Kidney (tissue), 14 donors: ENCODE results near the gene MAU2. TPM values are rescaled to one million over a fixed set of nuclear protein-coding genes. Genes with fewer than 3 reads are reported as not detected.

Experiments used
- DNase-seq, 5 donors: peaks; one replicate each; pipeline ENCODE4 v3.0.0-alpha.2; 2013 to 2020
- FAIRE-seq: peaks from 2 replicates; lab custom pipeline; 2012; peaks lifted over from hg19 to GRCh38; lab: Jason Lieb, UNC
- H3K27ac ChIP-seq, 2 donors: one replicate each; pipeline ENCODE4 v1.7.0; 2013; ENCODE audit warnings: low read depth in 2 of 2, low read length in 2 of 2, inconsistent platforms in 1 of 2
- H3K27me3 ChIP-seq: one replicate; pipeline ENCODE4 v1.7.1; 2013; ENCODE audit warnings: low read length, inconsistent platforms; ENCODE audit not compliant: control insufficient read depth, insufficient read depth
- H3K36me3 ChIP-seq, 3 donors: one replicate each; pipeline versions ENCODE4 v1.7.0 to v1.7.1; 2013; ENCODE audit warnings: low read length in 3 of 3, control low read depth in 1 of 3, inconsistent platforms in 1 of 3; ENCODE audit not compliant: insufficient read depth in 3 of 3, control insufficient read depth in 2 of 3
- H3K4me1 ChIP-seq, 3 donors: one replicate each; pipeline versions ENCODE4 v1.7.0 to v1.7.1; 2013; ENCODE audit warnings: low read length in 3 of 3, inconsistent platforms in 1 of 3, low read depth in 1 of 3; ENCODE audit not compliant: control insufficient read depth in 2 of 3, insufficient read depth in 2 of 3
- H3K4me3 ChIP-seq, 3 donors: one replicate each; pipeline versions ENCODE4 v1.7.0 to v1.8.1; 2013; ENCODE audit warnings: low read length in 3 of 3, control low read depth in 1 of 3, inconsistent platforms in 1 of 3
- H3K9ac ChIP-seq, 3 donors: one replicate each; pipeline versions ENCODE4 v1.7.0 to v1.7.1; 2013; ENCODE audit warnings: low read length in 3 of 3, control low read depth in 1 of 3, inconsistent platforms in 1 of 3
- H3K9me3 ChIP-seq, 3 donors: one replicate each; pipeline versions ENCODE4 v1.7.0 to v1.7.1; 2013; ENCODE audit warnings: low read length in 3 of 3, control low read depth in 1 of 3, inconsistent platforms in 1 of 3; ENCODE audit not compliant: control insufficient read depth in 2 of 3, insufficient read depth in 1 of 3
- intact Hi-C: fragments of 100-400 bp; cut with DNase I; formaldehyde crosslinking; loops from one replicate; pipeline ENCODE4 v1.11.1; 2022
- polyA plus RNA-seq: library from polyadenylated mRNA; stranded (reverse); fragments of 350-450 nt; fragmentation: Illumina TruSeq; extraction: RNeasy Lipid Tissue Mini Kit (QIAGEN cat#74804); gene quantifications from one replicate; pipeline ENCODE4 v1.2.3, GENCODE V29; 2014; ENCODE audit warnings: low read depth, low replicate concordance; ENCODE audit not compliant: insufficient read depth
- total RNA-seq: library from RNA; stranded (reverse); fragmentation: NEBNext Ultra II Directional; extraction: Animal tissue kit (Norgen Biotek cat#: 25700); gene quantifications from one replicate; pipeline ENCODE4 v1.2.1, GENCODE V29; 2021
- TF ChIP-seq, protein P1 (sequence below): IDR thresholded peaks from 3 replicates; pipeline ENCODE4 v1.5.1; 2012; ENCODE audit warnings: mild to moderate bottlenecking, moderate library complexity, borderline replicate concordance; ENCODE audit not compliant: insufficient read depth; ENCODE audit errors: extremely low read depth
- donor health status: control.
- donor health status: control.
- donor health status: control.
- donor health status: control.
- donor health status: control.
- donor health status: DM: yes; HTN: yes; CAD: no.
- donor health status: Normal renal cell carcinoma (clear cell type).

Gene MAU2
- total and polyA plus RNA-seq, 2 donors from 2014 or later, result 12.3 to 69.8 TPM

DNA sequence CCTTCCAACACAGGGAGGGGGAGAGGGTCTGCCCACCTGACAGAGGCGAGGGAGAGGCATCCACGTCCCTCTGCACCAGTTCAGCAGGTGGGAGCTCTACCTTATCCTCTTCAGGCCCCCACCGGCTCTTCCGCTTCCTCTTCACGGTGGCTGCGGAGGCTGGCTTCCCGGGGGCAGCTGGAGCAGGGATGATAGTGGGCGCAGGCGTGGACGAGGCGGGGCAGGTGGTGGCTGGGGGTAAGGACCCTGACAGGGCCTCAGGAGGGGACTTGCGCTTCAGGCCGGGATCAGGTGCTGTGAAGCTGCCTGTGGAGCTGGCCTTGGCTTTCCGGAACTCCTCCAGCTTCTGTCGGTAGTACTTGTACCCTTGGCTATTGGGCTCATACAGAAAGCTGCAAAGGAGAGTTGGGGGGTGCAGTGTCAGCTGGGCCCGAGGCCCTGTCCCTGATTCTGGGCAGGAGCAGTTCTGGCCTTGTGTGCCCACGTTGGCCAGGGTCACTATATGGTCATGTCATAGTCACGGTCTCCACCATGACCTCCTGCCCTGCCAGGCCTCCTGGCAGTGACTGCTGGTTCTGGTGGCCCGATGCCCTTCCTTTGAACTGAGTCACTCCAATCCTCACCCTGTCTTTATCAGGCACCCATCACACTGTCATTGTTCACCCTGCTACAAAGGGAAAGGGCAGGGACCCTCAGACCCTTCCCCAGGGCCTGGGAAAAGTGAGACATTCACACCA, 23.5 kb upstream of the MAU2 start:
- intact Hi-C loops, result no loop called here
- TF ChIP-seq, protein P1, sequence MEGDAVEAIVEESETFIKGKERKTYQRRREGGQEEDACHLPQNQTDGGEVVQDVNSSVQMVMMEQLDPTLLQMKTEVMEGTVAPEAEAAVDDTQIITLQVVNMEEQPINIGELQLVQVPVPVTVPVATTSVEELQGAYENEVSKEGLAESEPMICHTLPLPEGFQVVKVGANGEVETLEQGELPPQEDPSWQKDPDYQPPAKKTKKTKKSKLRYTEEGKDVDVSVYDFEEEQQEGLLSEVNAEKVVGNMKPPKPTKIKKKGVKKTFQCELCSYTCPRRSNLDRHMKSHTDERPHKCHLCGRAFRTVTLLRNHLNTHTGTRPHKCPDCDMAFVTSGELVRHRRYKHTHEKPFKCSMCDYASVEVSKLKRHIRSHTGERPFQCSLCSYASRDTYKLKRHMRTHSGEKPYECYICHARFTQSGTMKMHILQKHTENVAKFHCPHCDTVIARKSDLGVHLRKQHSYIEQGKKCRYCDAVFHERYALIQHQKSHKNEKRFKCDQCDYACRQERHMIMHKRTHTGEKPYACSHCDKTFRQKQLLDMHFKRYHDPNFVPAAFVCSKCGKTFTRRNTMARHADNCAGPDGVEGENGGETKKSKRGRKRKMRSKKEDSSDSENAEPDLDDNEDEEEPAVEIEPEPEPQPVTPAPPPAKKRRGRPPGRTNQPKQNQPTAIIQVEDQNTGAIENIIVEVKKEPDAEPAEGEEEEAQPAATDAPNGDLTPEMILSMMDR, result no peak
- Histone ChIP-seq H3K27me3 (no peaks in the 10 kb centered on the region), H3K27ac (no peak overlapping the region), H3K9me3 (no peaks in the 10 kb centered on the region), H3K36me3 (peaks cover 0 to 10% (median 6%) of the 10 kb centered on the region in 3 donors), H3K4me3 (no peak overlapping the region), H3K9ac (no peak overlapping the region), H3K4me1 (no peaks in the 10 kb centered on the region)
- FAIRE-seq (no peak), DNase-seq (no peak)

DNA sequence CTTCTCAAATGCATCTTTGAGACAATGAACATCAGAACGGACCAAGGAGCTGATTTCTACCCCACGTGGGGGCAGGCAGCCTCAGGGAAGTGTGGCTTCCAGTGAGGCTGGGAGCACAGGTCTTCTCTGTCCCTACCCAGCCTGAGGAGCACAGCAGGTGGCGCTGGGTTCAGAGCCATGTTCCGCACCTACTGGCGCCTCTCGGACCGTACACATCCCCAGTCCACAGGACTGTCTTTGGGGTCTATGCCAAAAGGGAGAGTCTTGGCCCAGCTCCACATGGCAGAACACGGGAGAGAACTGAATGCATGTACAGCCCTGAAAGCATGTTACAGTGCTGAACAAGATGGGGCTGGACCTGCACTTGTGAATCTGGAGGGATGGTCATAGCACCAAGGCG, 22.9 kb upstream of the MAU2 start:
- Histone ChIP-seq H3K36me3 (peaks cover 0 to 12% (median 8%) of the 10 kb centered on the region in 3 donors), H3K4me1 (no peaks in the 10 kb centered on the region)
- no peak for FAIRE-seq

DNA sequence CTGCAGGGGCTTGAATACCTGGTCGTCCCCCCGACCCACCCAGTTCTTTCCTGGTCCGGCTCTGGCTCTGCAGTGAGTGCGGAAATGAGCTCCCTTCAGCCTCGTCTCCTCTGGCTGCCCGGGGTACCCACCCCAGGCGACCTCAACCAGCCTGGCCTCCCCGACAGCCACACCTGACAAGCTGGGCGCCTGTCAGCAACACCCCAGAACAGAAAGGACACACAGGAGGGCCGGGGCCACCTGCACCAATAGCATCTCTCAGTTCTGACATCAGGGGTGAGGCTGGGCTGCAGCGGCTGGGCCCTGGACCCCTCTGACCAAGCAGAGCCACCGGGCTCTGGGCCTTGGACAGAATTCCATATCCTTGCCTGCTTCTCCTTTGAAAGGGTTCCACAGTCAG, 20.0 kb upstream of the MAU2 start:
- intact Hi-C loops, result no loop called here
- no peaks in the 10 kb centered on the region for H3K4me1 ChIP-seq
- no peak overlapping the region for H3K4me3 ChIP-seq
- no peaks in the 10 kb centered on the region for H3K27me3 ChIP-seq
- H3K9ac ChIP-seq, result no peak overlapping the region
- peaks cover 0 to 32% (median 17%) of the 10 kb centered on the region in 3 donors for H3K36me3 ChIP-seq
- DNase-seq (no peak), FAIRE-seq (no peak)
- TF ChIP-seq, protein P1, result no peak
- no peak overlapping the region for H3K27ac ChIP-seq
- no peaks in the 10 kb centered on the region for H3K9me3 ChIP-seq

More for the DNA sequence above, 22.9 kb upstream of the MAU2 start:
- Histone ChIP-seq H3K9me3 (no peaks in the 10 kb centered on the region), H3K27ac (no peak overlapping the region), H3K4me3 (no peak overlapping the region), H3K9ac (no peak overlapping the region), H3K27me3 (no peaks in the 10 kb centered on the region)
- intact Hi-C loops, result no loop called here
- DNase-seq, result no peak
- TF ChIP-seq, protein P1, result no peak
